ENCODE measurements around the gene SUFU.
"Not testable (repeated sequence)": the region's sequence is repeated elsewhere in the genome, so short reads cannot be mapped to it uniquely, and the experiment has no call there.

SUFU gene

DNA sequence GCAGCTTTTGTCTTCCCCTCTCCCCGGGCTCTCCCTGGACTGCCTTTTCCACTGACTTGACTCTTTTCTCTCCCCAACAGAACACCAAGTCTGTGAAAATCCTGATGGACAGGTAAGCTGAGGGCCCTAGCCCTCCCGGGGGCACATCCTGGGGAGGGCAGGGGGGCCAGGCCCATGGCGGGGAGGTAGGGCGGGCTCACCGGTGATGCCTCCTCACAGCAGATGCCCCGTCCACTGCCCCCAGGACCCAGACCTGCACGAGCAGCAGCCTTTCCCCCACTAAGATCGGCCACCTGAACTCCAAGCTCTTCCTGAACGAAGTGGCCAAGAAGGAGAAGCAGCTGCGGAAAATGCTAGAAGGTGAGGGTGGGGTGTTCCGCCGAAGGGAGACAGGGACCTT lies 152.3 kb downstream of the SUFU start:
- no peak for DNase-seq

- DNase-seq: no peak
Observed at GRCh38 chr10:102656791-102657371, 153.1 kb downstream of the SUFU start.

GRCh38 chr10:102657451-102657850 lies 153.7 kb downstream of the SUFU start:
- no peak for DNase-seq

GRCh38 chr10:102657984-102658724 lies 154.4 kb downstream of the SUFU start:
- DNase-seq: no peak

DNA sequence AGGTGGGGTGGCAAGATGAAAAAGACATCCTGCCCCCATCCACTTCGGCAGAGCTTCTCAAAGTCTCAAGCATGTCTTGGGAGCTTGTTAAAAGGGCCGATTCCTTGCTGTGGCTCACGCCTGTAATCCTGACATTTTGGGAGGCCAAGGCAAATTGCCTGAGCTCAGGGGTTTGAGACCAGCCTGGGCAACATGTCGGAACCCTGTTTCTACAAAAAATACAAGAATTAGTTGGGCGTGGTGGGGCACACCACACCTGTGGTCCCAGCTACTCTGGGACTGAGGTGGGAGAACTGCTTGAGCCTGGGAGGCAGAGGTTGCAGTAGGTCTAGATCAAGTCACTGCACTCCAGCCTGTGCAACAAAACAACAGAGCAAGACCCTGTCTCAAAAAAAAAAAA lies 155.0 kb downstream of the SUFU start:
- DNase-seq: no peak

DNA sequence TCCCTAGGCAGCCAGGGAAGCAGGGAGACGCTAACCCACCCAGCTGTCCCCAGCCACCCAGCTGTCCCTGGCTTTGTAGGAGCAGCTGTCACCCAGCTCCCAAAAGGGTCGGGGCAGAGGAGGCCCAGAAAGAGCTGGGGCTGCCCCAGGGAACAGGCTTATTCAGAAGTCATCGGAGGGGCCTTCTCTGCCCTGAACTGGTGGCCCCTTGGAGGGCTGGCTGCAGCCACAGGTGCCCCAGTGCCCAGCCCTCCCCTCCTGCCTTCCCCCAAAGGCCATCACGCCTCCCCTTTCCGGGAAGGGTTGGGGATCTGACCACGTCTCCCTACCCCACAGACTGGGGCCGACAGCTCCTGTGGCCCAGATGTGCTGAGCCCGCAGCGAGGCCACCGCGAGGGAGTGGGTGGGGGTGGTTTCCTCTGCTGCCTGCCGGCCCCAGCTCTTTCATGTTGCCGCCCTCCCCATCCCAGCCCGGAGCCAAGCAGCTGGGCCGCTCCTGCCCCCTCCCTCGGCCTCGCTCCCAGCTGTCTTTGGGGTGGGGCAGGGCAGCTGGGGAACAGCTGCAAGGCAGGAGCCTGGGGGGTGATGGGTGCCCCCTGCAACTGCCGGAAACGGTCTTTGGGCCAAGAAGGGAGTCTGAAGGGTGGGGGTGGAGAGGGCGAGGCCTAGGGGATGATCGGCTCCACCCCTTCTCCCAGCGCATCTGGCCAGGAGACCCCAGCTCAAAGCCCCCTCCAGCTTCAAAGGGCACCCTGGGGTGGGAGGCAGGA lies 157.3 kb downstream of the SUFU start:
- peak; percentile 88 for DNase-seq

DNA sequence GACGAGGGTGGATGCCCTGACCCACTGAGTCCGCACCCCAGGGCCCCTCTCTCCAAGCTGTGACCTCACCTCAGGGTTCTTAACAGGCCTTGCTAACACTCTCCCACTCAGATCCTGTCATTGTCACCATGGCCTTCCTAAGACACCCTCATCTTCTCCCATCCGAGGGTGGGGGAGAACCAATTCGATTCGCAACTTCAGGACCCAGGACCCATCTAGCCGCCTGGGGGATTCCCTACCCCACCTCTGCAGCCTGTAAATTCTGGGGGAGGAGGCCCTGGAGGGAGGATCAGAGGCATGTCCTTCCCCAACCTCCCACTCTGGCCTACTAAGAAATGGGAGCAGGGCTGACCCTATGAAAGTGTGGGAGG lies 157.9 kb downstream of the SUFU start:
- no peak for DNase-seq

GRCh38 chr10:102665904-102666509 lies 162.2 kb downstream of the SUFU start:
- DNase-seq: no peak

GRCh38 chr10:102667411-102667810 lies 163.6 kb downstream of the SUFU start:
- not testable (repeated sequence) for DNase-seq

DNA sequence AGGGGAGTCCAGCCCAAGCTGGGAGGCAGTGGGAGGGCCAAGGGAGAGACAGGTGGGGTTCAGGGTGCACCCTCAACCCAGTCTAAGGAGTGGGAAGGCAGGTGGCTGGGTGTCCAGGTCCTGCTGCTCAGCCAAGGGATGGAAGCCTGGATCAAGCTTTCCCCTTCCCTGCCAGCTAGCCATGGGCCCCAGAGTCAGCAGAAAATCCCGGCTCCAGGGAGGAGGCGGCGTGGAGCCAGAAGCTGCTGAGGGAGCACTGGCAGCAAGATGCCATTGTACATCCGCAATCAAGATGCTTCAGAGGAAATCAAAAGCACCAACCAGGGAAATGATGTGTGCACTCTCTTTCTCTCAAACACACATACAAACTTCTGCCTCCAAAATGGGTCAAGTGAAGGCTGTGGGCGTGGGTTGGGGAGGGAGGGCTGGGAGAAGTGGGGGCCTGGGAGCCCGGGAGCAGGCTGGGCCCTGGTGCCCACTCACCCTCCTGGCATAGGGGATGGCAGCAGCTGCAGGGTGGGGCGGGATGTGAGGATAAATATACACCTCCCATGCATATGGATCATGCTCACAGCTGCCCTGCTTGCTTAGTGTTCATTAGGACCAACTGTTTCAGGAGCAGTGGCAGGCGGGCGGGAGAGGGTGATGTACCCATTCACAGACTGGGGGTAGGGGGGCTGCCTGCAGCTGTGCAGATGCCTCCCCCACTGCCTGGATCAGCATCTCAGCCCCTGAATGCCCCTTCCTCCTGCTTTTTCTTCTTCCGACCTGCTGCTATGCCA lies 164.7 kb downstream of the SUFU start:
- no peak for DNase-seq

- no peak for DNase-seq
Observed at GRCh38 chr10:102669206-102670064, 165.7 kb downstream of the SUFU start.

DNA sequence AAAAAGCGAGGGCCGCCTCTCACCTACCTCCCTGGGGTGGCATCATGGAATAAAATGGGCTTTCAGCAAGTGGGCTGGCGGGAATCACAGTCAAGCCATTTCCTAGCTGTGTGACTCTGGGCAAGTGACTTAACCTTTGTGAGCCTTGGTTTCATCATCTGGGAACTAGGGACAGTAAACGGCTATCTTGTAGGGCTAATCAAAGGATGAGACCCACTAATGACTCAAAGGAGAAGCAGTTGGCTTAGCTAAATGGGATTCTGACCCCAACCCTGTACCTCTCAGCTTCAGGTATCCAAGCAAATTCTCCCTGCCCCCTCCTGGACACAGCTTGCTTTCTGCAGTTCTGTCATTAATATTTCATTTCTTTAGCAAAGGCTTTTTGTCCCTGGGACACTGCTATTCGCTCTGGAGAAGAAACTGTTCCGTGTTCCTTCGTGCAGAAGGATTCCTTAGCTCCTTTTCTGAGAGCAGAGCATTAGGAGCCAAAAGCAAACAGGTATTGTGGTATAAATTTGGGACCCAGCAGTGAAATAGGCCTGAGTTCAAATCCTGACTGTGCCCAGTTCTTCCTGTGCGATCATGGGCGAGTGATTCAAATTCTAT lies 166.4 kb downstream of the SUFU start:
- no peak for DNase-seq

GRCh38 chr10:102670871-102671434 lies 167.2 kb downstream of the SUFU start:
- DNase-seq: no peak

- no peak for DNase-seq
Observed at GRCh38 chr10:102673236-102673818, 169.6 kb downstream of the SUFU start.

- peak; percentile 79 for DNase-seq
Observed at GRCh38 chr10:102673819-102674511, 170.2 kb downstream of the SUFU start.

- DNase-seq: no peak
Observed at GRCh38 chr10:102674566-102674965, 170.8 kb downstream of the SUFU start.

GRCh38 chr10:102675011-102675665 lies 171.4 kb downstream of the SUFU start:
- DNase-seq: no peak

DNA sequence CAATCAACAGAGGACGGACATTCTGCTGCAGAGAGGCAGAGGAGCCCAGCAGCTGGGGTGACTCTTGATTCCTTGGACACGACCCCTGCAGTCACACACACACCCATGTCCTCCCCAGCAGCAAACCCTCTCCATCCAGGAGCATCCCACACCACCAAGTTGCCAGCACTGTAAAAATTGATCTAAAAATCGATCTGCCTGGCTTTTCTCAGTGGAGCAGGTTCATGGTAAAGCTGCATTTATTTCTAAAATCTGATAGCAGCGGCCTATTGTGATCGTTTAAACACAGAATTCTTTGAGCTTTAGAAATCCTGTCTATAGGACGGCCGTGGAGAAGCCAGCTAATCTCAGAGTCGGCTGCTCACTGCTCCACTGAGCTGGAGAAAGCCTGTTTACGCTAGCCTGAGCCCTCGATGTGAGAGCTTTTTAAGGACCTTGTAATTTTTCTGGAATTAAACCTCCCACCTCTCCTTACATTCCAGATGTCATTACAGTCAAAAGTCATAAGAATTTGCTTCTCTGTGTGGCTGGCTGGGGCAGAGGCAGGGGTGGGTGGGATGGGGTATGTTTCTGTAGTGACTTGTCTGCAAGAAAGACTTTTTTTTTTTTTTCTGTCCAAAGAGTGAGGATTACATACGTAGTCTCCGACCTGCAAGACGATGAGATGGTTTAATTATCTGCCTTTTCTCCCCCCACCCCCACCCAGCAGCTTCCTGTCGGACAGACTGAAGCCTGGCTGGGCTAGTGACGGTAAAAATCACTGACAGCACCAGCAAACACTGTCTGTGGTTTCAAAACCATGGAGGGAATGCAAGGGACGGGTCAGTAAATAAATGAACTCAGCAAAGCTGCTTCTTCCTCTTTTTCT lies 172.1 kb downstream of the SUFU start:
- no peak for DNase-seq

All from activated CD8-positive, alpha-beta memory T cell treated with anti-CD3 and anti-CD28 coated beads for 24 hours (primary cell).